K562 (cell line): Measurements from ENCODE around the gene SH3TC1. TPM values are rescaled to one million over a fixed set of nuclear protein-coding genes. Genes with fewer than 3 reads are reported as not detected.
A peak's percentile ranks its signal among the peaks of the same experiment; 100 is the strongest.

Experiments used
- ATAC-seq: fragments of 200-7000 bp; cut with Tn5 transposase; 3 replicates; pipeline ENCODE4 v1.9.1; 2020; ENCODE audit warnings: moderate library complexity
- BruUV-seq: library from RNA; stranded (reverse); fragments of 400-500 nt; replicated peaks from 2 replicates; lab custom pipeline; 2021; lab: Mats Ljungman, UMichigan
- CTCF ChIA-PET: fragments of 300-600 bp; formaldehyde crosslinking; extraction: SDS; loops from one replicate; lab custom pipeline; 2021; ENCODE audit warnings: low intra/inter-chr PET ratio; lab: Yijun Ruan, JAX
- POLR2A ChIA-PET: fragments of 300-600, 350-650 bp; sonication (Branson Sonifier 250); formaldehyde crosslinking; extraction: SDS; loops from one replicate; lab custom pipeline; 2021; ENCODE audit warnings: antibody characterized with exemption, inconsistent platforms; lab: Yijun Ruan, JAX
- DNase-seq, 4 experiments: peaks; one replicate each; pipeline versions ENCODE4 v3.0.0 to v3.0.0-alpha.2; 2011 to 2018; ENCODE audit warnings: low spot score in 3 of 4, mixed read lengths in 3 of 4; ENCODE audit errors: extremely low read depth in 1 of 4
- FAIRE-seq: peaks from 2 replicates; lab custom pipeline; 2011; peaks lifted over from hg19 to GRCh38; lab: Jason Lieb, UNC
- H2AFZ ChIP-seq: 2 replicates; pipeline ENCODE4 v1.6.0; 2011; ENCODE audit warnings: low read depth, low read length, control low read depth, inconsistent platforms
- H3K27ac ChIP-seq: fragments of 200-600 bp; 3 replicates; pipeline ENCODE4 v1.8.0; 2011; ENCODE audit warnings: low read depth, mild to moderate bottlenecking, control low read depth, inconsistent platforms, low read length, moderate library complexity, mixed read lengths; ENCODE audit errors: extremely low read depth
- H3K27me3 ChIP-seq, 2 experiments: fragments of 300-600 bp in 1 of 2; 2 replicates in 1 of 2; 3 replicates in 1 of 2; pipeline versions ENCODE4 v1.6.0 to v1.8.0; 2011; ENCODE audit warnings: inconsistent platforms in 2 of 2, low read length in 2 of 2, mild to moderate bottlenecking in 1 of 2, mixed read lengths in 1 of 2, moderate library complexity in 1 of 2; ENCODE audit not compliant: control insufficient read depth in 2 of 2, insufficient read depth in 2 of 2
- H3K36me3 ChIP-seq: fragments of 300-600 bp; 3 replicates; pipeline ENCODE4 v1.8.0; 2011; ENCODE audit warnings: mild to moderate bottlenecking, low read length, inconsistent platforms; ENCODE audit not compliant: control insufficient read depth, insufficient read depth
- H3K4me1 ChIP-seq, 2 experiments: fragments of 200-600 bp in 1 of 2; replicated peaks in 1 of 2; 2 replicates in 1 of 2; 3 replicates in 1 of 2; pipeline versions ENCODE4 v1.5.1 to v1.8.0; 2011; ENCODE audit warnings: inconsistent platforms in 2 of 2, low read length in 2 of 2, mild to moderate bottlenecking in 1 of 2, mixed read lengths in 1 of 2, moderate library complexity in 1 of 2; ENCODE audit not compliant: control insufficient read depth in 2 of 2, insufficient read depth in 2 of 2
- H3K4me2 ChIP-seq: 2 replicates; pipeline ENCODE4 v1.6.1; 2011; ENCODE audit warnings: low read length, control low read depth, inconsistent platforms, mixed read lengths; ENCODE audit not compliant: insufficient read depth
- H3K4me3 ChIP-seq: fragments of 200-600 bp; sonication (generic), shearing (Covaris generic); 2 replicates; pipeline ENCODE4 v1.5.1; 2016; ENCODE audit warnings: control low read depth, inconsistent platforms
- H3K79me2 ChIP-seq: fragments of 200-600 bp; 3 replicates; pipeline ENCODE4 v1.8.0; 2011; ENCODE audit warnings: low read length, inconsistent platforms; ENCODE audit not compliant: control insufficient read depth, insufficient read depth
- H3K9ac ChIP-seq, 2 experiments: 2 replicates each; pipeline versions ENCODE4 v1.6.0 to v1.6.1; 2011; ENCODE audit warnings: low read depth in 2 of 2, low read length in 2 of 2, control low read depth in 1 of 2, inconsistent platforms in 1 of 2, mild to moderate bottlenecking in 1 of 2, mixed read lengths in 1 of 2; ENCODE audit not compliant: insufficient read depth in 1 of 2
- H3K9me1 ChIP-seq: one replicate; pipeline ENCODE4 v1.6.0; 2011; ENCODE audit warnings: inconsistent platforms, mild to moderate bottlenecking, low read length, moderate library complexity; ENCODE audit not compliant: control insufficient read depth, insufficient read depth
- H3K9me3 ChIP-seq: replicated peaks from 2 replicates; pipeline ENCODE4 v1.5.1; 2011; ENCODE audit warnings: low read depth, low read length, inconsistent platforms; ENCODE audit not compliant: control insufficient read depth, insufficient read depth
- H4K20me1 ChIP-seq: replicated peaks from 2 replicates; pipeline ENCODE4 v1.6.1; 2011; ENCODE audit warnings: low read length, inconsistent platforms, mixed read lengths; ENCODE audit not compliant: control insufficient read depth, insufficient read depth
- ATF1 ChIP-seq, 2 experiments: fragments of 450-650 bp in 1 of 2; IDR thresholded peaks; 2 replicates each; pipeline ENCODE4 v1.6.1; 2016; ENCODE audit warnings: missing compliant biosample characterization in 1 of 2, missing genetic modification characterization in 1 of 2
- CTBP1 ChIP-seq: fragments of 450-650 bp; IDR thresholded peaks from 2 replicates; pipeline ENCODE4 v1.6.1; 2016; ENCODE audit warnings: borderline replicate concordance
- KLF13 ChIP-seq: fragments of 450-650 bp; IDR thresholded peaks from 2 replicates; pipeline ENCODE4 v1.6.1; 2016; ENCODE audit warnings: missing genetic modification characterization, low read depth, mild to moderate bottlenecking, missing compliant biosample characterization, moderate library complexity, borderline replicate concordance
- NFIC ChIP-seq: fragments of 450-650 bp; IDR thresholded peaks from 2 replicates; pipeline ENCODE4 v1.6.1; 2017; ENCODE audit warnings: mild to moderate bottlenecking, inconsistent platforms
- NONO ChIP-seq, 2 experiments: fragments of 200-400 bp in 1 of 2; fragments of 450-650 bp in 1 of 2; formaldehyde crosslinking in 1 of 2; IDR thresholded peaks; 2 replicates each; pipeline ENCODE4 v1.6.1; 2017; ENCODE audit warnings: low read depth in 2 of 2, mild to moderate bottlenecking in 2 of 2, moderate library complexity in 2 of 2, low read length in 1 of 2
- NRF1 ChIP-seq, 2 experiments: fragments of 450-650 bp; IDR thresholded peaks in 1 of 2; conservative IDR thresholded peaks in 1 of 2; 2 replicates each; pipeline ENCODE4 v1.6.1; 2014; ENCODE audit warnings: mild to moderate bottlenecking in 2 of 2
- POLR2A ChIP-seq: fragments of 450-650 bp; conservative IDR thresholded peaks from 2 replicates; pipeline ENCODE4 v1.6.1; 2016
- SRF ChIP-seq, 2 experiments: fragments of 250-450, 450-650 bp in 1 of 2; sonication (Bioruptor Pico) in 1 of 2; sonication (generic) in 1 of 2; formaldehyde crosslinking; IDR thresholded peaks; 2 replicates each; pipeline versions ENCODE4 v1.5.0 to v1.5.1; 2020 to 2022; ENCODE audit warnings: mild to moderate bottlenecking in 1 of 2, missing genetic modification reagents in 1 of 2
- ZBED1 ChIP-seq: IDR thresholded peaks from 2 replicates; pipeline ENCODE4 v1.6.1; 2014
- ZKSCAN1 ChIP-seq: fragments of 150-350 bp; IDR thresholded peaks from 2 replicates; pipeline ENCODE4 v1.6.1; 2016; ENCODE audit warnings: low read depth, low read length
- ZNF175 ChIP-seq: fragments of 200-800 bp; sonication (Bioruptor generic); IDR thresholded peaks from 2 replicates; pipeline ENCODE4 v1.6.1; 2016; ENCODE audit warnings: low read depth, mild to moderate bottlenecking, missing genetic modification characterization, missing compliant biosample characterization
- ZNF217 ChIP-seq: sonication (generic); formaldehyde crosslinking; IDR thresholded peaks from 2 replicates; pipeline ENCODE4 v1.8.0; 2022; ENCODE audit warnings: mild to moderate bottlenecking, missing genetic modification reagents
- ZNF282 ChIP-seq: sonication (generic); formaldehyde crosslinking; IDR thresholded peaks from 2 replicates; pipeline ENCODE4 v1.8.1; 2023; ENCODE audit warnings: missing genetic modification reagents
- WGBS: fragments of 100-300 bp; shearing (Covaris generic); methylation state at CpG from one replicate; pipeline ENCODE4 v1.1.6; 2016; ENCODE audit warnings: low coverage, mixed read lengths; ENCODE audit not compliant: insufficient coverage; ENCODE audit errors: missing lambda C conversion rate; 5-methylcytosine and 5-hydroxymethylcytosine counted together
- in situ Hi-C: fragments of 300-500 bp; cut with MboI; formaldehyde crosslinking; loops from 4 replicates; pipeline ENCODE4 v1.15.0; 2018; ENCODE audit warnings: inconsistent platforms, mixed read lengths
- intact Hi-C: fragments of 100-400 bp; cut with micrococcal nuclease; formaldehyde crosslinking; loops from 2 replicates; pipeline ENCODE4 v1.14.2; 2022
- polyA plus RNA-seq, 8 experiments: library from polyadenylated mRNA; depleted of rRNA in 4 of 8; stranded (reverse) in 5 of 8; unstranded in 3 of 8; fragments of >200 nt; fragmentation: Nextera tagmentation in 2 of 8; fragmentation: Illumina TruSeq in 1 of 8; extraction: Ambion mirVana in 2 of 8; extraction: Trizol in 1 of 8; gene quantifications; 2 replicates each; pipeline versions ENCODE4 v1.2.1 to v1.2.3, GENCODE V29; 2011 to 2014; ENCODE audit warnings: inconsistent platforms in 1 of 8, missing spikeins in 1 of 8
- total RNA-seq, 7 experiments: library from RNA; depleted of rRNA in 6 of 7; stranded (reverse); fragments of >200 nt in 6 of 7; fragmentation: Illumina TruSeq in 2 of 7; extraction: Trizol in 2 of 7; gene quantifications; 2 replicates each; pipeline versions ENCODE4 v1.2.1 to v1.2.3, GENCODE V29; 2011 to 2021; ENCODE audit warnings: low replicate concordance in 1 of 7
- TF ChIP-seq, protein P1 (sequence below): fragments of 450-650 bp; conservative IDR thresholded peaks from 2 replicates; pipeline ENCODE4 v1.6.1; 2016; ENCODE audit warnings: missing genetic modification characterization, low read depth, mild to moderate bottlenecking, missing compliant biosample characterization, moderate library complexity
- TF ChIP-seq, protein P2 (sequence below): sonication (generic); formaldehyde crosslinking; IDR thresholded peaks from 2 replicates; pipeline ENCODE4 v1.8.1; 2023; ENCODE audit warnings: mild to moderate bottlenecking, missing genetic modification reagents
- TF ChIP-seq, protein P3 (sequence below): fragments of 200-800 bp; sonication (Bioruptor generic); IDR thresholded peaks from 2 replicates; pipeline ENCODE4 v1.6.1; 2017; ENCODE audit warnings: missing genetic modification characterization, missing compliant biosample characterization

Gene SH3TC1
- total and polyA plus RNA-seq, 9 of the 15 experiments (the other 6 are each of a cell fraction or from before 2014, with no cell fraction given) = 0.04 to 2.1 (median 0.48) TPM; not detected in 1

DNA sequence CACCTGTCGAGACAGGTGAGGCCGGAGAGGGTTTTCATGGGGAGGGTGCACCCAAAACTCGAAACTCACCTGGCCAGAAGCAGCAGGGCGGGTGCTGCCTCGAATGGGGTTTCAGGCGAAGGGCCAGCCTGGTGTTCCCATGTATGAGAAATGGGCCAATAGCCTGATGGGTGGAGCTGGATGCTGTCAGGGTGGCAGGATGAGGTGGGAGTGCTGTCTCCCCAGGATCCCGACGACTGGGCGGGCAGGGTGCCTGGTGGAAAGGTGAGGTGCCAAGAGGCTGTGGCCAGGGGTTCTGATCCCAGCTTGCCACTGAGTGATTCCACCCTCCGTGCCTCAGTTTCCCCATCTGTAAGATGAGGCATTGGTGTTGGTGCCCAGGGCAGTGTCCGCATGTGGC, 16.8 kb upstream of the SH3TC1 start (continued):
- TF ChIP-seq ZNF217 (no peak), NONO (IDR thresholded peaks at IDR 0.05; ENCODE audit: low read depth in 2 of 2, low read length in 1 of 2) (no peak)
- TF ChIP-seq, protein P1, sequence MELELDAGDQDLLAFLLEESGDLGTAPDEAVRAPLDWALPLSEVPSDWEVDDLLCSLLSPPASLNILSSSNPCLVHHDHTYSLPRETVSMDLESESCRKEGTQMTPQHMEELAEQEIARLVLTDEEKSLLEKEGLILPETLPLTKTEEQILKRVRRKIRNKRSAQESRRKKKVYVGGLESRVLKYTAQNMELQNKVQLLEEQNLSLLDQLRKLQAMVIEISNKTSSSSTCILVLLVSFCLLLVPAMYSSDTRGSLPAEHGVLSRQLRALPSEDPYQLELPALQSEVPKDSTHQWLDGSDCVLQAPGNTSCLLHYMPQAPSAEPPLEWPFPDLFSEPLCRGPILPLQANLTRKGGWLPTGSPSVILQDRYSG (tag) = no peak

DNA sequence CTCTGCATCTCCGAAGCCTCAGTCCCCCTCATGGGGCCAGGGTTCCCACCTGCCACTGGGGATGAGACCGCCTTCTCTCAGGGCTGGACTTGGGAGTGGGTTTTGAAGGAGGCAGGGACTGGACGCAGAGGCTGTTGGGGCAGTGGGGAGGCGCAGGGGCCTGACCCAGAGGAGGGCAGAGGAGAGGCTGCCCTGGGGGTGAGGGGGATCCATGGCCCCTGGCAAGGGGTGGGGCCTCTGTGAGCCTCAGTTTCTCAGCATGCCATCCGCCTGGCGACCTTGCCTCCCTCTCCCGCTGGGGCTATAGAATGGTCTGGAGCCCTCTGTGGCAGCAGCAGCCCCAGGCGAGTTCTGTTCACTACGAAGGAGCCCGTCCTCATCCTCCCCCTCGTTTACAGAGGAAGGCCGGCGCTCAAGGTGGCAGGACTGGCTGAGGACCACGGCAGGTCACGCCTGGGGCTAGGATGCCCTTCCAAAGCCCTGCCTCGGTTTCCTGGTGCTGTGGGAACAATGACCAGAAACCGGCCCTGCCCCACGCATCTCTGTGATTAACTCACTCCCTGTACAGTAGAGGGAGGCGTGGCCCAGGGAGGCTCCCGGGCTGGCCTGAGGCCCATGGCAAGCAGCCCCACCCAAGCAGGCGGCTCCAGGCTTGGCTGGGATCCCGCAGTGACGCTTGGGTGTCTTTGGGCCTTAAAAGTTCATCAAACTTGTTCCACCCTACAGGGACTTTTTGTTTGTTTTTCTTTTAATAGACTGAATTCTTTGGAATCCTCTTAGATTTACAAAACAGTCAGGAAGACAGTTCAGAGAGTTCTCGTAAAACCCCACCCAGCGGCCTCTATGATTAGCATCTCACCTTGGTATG, 16.0 kb upstream of the SH3TC1 start:
- ChIA-PET POLR2A (no interaction called here), CTCF (no interaction called here)
- no TSS peak for BruUV-seq
- TF ChIP-seq, protein P2, sequence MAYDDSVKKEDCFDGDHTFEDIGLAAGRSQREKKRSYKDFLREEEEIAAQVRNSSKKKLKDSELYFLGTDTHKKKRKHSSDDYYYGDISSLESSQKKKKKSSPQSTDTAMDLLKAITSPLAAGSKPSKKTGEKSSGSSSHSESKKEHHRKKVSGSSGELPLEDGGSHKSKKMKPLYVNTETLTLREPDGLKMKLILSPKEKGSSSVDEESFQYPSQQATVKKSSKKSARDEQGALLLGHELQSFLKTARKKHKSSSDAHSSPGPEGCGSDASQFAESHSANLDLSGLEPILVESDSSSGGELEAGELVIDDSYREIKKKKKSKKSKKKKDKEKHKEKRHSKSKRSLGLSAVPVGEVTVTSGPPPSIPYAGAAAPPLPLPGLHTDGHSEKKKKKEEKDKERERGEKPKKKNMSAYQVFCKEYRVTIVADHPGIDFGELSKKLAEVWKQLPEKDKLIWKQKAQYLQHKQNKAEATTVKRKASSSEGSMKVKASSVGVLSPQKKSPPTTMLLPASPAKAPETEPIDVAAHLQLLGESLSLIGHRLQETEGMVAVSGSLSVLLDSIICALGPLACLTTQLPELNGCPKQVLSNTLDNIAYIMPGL (CRISPR knock-in tag) = no peak
- peak; percentile 66 for TF ChIP-seq NFIC
- peak; percentile 18; the same call in 1 of the 2 replicates for TF ChIP-seq KLF13 (tag)
- no peak for TF ChIP-seq ZNF175
- no peak for TF ChIP-seq POLR2A
- TF ChIP-seq SRF (CRISPR knock-in tag; IDR thresholded peaks at IDR 0.05) = peak in 1 of 2 experiments; percentile 78; a peak in 1 of 4 replicates
- TF ChIP-seq, protein P3, sequence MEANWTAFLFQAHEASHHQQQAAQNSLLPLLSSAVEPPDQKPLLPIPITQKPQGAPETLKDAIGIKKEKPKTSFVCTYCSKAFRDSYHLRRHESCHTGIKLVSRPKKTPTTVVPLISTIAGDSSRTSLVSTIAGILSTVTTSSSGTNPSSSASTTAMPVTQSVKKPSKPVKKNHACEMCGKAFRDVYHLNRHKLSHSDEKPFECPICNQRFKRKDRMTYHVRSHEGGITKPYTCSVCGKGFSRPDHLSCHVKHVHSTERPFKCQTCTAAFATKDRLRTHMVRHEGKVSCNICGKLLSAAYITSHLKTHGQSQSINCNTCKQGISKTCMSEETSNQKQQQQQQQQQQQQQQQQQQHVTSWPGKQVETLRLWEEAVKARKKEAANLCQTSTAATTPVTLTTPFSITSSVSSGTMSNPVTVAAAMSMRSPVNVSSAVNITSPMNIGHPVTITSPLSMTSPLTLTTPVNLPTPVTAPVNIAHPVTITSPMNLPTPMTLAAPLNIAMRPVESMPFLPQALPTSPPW = peak; percentile 57; the same call in 1 of the 2 replicates
- no peak for TF ChIP-seq ZNF282 (CRISPR knock-in tag)
- no peak for TF ChIP-seq ZBED1
- TF ChIP-seq ZKSCAN1 = no peak
- peak; percentile 66 to 70 for TF ChIP-seq NRF1 (conservative IDR thresholded peaks at IDR 0.05 in 1 of 2, IDR thresholded peaks at IDR 0.05 in 1 of 2)
- no peak for TF ChIP-seq ATF1 (CRISPR knock-in tag; IDR thresholded peaks at IDR 0.05)
- TF ChIP-seq ATF1 (tag; IDR thresholded peaks at IDR 0.05) = 0 out of 2 replicates have a peak, but pooled peaks have one; percentile 36
- peak; percentile 44; the same call in 1 of the 2 replicates for TF ChIP-seq CTBP1
- DNase-seq = peak; percentile 65 to 77 (median 72)
- H3K4me2 ChIP-seq = no peak overlapping the region
- H2AFZ ChIP-seq = no peak overlapping the region
- no peaks in the 10 kb centered on the region for H3K79me2 ChIP-seq
- 12% methylated on average over 19 of the region's 25 CpGs for WGBS
- intact Hi-C loops = no loop called here
- no peaks in the 10 kb centered on the region; the same call in 1 of the 2 replicates for H3K9me3 ChIP-seq
- no peak overlapping the region for H3K27ac ChIP-seq
- peaks cover 10% of the 10 kb centered on the region for H4K20me1 ChIP-seq
- H3K27me3 ChIP-seq = peaks cover 5 to 26% of the 10 kb centered on the region in 2 experiments; a peak in 3 of 5 replicates
- ATAC-seq = peak; percentile 97
- H3K9ac ChIP-seq = no peak overlapping the region
- in situ Hi-C loops = no loop called here
- H3K4me1 ChIP-seq = peaks cover 2 to 21% of the 10 kb centered on the region in 2 experiments; a peak in 2 of 5 replicates
- FAIRE-seq = peak; percentile 70
- no peaks in the 10 kb centered on the region for H3K9me1 ChIP-seq
- H3K36me3 ChIP-seq = no peaks in the 10 kb centered on the region
- no peak overlapping the region for H3K4me3 ChIP-seq
